GM19035 (cell line): ENCODE data around the gene ACTN1.

ENCODE experiments used
- ATAC-seq: cut with Tn5 transposase; IDR thresholded peaks from one replicate; pipeline ENCODE4 v1.9.1; 2021; ENCODE audit not compliant: unreplicated experiment

ACTN1 gene

DNA sequence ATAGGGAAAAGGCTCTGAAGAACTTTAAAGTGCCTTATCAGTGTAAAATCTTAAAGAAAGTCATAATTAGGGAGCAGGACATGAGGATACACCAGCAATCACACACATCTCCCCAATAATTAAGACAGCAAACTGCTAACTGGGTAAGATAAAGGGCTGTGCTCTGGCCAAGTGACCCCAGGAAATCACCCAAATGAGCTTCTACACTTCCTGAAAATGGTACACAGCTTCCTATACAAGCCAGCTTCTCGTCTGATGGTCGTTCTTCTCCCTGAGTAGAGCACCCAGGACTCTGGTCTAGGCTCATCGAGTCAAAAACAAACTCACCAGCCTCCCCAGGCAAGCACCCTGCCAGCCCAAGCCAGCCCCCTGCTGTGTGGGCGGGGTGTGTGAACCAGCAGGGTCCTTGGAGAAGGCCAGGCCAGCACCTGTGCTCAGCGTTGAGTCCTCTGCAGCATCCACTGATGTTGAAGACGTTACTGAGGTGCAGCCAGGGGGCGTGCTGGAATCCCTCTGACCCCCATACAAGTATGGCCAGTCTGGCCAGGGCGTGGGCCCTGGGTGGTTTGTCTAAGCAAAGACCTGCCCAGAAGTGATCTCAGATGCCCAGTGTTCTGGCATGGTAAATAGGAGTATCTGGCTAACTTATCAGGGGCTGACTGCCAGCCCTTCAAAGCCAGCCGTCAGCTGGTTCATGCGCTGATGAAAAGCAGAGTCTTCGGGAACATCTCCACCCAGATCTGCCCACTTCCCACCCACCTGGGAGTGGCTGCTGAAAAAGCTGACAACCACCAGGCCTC is 41.4 kb downstream of the ACTN1 start:
- no peak for ATAC-seq

DNA sequence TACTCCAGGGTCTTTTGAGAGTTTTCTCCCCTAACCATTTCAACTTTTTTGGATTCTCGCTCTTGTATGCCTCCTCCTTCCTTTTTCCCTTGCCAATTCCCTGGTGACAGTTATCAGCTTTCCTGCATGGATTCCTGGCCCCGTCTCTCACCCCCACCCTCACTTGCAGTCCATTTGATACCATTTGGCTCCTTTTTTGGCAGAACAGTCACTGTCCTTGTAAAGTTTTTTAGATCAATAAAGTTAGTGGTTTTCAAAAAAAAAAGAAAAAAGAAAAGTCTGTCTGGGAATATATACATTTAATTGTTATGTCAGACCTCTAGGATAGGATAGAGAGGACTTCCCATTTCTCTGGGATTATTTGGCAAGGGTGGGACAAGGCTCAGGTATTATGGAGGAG is 42.1 kb downstream of the ACTN1 start:
- ATAC-seq: no peak

DNA sequence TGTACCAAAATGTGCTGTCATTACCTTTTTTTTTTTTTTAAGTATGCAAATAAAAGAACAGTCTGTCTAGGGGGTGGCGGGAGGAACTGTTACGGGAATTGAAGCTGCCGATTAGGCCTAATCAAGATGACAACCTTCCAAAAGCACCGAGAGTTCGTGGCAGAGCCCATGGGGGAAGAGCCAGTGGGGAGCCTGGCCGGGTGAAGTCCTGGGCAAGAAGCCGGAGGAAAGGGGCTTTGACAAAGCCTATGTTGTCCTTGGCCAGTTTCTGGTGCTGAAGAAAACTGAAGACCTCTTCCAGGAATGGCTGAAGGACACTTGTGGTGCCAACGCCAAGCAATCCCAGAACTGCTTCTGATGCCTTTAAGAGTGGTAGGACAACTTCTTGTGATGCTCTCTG is 42.6 kb downstream of the ACTN1 start:
- ATAC-seq: no peak

DNA sequence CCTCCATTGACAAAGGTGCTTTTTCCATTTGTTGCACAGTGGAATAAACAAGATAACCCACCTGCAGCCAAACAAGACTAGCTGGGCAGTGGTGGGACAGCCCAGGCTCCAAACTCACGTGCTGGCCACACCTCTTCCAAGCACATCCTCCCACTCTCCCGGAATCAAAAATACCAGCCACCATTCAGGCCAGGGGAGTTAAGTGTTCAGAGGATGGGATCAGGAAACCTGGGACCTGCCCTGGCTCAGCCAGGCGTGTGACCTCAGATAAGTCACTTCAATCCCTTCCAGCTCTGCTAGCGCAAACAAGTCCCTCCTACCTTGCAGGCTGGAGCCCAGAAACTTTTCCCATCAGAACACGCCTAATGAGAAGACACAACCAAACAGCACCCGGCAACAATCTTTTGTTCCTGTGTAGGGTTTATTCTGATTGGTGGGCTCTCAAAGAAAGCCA is 43.3 kb downstream of the ACTN1 start:
- ATAC-seq: no peak

DNA sequence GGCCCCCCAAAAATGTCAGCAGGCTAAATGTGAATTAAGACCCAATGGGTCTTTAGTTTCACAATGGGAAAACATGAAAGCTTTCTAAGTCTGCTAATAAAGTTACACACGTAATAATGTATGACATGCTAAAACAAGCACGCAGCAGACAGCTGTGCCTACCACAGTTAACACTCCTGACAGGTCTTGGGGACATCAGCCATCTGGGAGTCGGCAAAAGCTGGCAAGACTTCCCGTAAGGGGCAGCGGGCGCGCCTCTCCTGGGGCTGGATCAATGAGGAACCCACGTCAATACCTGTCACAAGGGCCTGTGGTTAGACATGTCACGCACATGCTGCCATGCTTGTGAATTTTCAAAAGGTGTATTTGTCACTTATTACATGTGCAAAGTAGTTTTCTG is 45.0 kb downstream of the ACTN1 start:
- ATAC-seq: no peak

DNA sequence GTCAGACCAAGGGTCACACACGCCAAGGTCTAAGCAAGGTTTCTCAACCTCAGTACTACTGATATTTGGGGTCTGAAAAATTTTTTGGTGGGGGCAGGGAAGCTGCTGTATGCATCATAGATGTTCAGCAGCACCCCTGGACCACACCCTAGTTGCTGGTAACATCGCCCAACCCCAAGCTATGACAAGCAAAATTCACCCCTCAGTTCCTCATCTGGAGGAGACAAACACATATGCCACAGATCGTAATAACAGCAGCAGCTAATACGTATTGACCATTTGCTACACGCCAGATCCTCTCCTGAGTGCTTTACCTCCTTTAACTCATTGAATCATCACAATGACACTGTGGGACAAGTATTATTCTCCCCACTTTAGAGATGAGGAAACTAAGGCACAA is 46.4 kb downstream of the ACTN1 start:
- ATAC-seq: no peak

DNA sequence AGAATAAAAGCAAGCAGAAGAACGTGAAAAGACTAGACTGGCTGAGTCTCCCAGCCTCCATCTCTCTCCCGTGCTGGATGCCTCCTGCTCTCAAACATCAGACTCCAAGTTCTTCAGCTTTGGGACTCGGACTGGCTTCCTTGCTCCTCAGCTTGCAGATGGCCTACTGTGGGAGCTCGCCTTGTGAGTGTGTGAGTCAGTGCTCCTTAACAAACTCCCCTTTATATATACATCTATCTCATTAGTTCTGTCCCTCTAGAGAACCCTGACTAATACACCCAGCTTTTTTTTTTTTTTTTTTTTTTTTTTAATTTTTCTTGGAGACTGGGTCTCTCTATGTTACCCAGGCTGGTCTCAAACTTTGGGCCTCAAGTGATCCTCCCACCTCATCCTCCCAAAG is 46.9 kb downstream of the ACTN1 start:
- ATAC-seq: no peak

DNA sequence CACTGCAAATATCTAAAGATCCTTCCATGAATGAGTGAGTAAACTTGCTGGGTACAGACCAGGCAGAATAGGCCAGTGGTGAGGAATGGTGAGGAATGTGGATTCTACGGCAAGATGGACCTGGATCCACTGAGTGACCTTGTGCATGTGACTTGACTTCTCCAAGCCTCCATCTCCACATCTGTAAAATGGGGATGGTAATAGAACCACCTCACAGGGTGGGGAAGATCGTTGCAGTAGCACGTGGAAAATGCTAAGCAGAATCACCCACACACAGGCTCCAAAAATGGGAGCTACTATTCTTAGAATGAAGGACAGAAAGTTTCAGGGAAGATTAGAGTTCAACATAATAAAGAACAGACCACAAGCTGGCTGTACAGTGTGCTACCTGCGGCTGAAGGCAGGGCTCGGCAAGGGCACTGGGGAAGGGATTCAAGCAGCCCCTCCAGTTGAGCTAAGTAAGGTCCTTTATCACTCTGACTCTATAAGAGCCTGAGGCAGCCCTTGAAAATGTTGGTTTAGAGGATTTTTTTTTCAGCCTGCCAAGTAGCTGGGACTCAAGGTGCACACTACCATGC is 47.5 kb downstream of the ACTN1 start:
- ATAC-seq: no peak

DNA sequence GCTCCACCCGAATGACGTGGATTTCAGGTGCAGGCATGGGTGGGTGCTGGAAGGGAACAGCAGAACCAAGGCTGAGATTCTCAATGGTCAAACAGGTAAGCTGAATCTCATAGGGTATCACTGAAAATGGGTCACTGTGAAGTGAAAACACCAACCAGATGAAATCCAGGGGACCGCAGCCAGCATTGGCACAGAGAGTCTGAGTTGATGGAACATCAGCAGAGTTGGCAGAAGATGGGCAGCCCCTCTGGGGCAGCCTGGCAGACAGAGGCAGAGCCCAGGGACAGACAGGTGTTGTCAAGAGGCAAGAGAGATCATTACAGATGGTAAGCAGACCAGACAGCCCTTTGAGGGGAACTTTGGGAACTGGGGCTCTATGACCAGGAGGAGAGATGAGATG is 48.0 kb downstream of the ACTN1 start:
- no peak for ATAC-seq

DNA sequence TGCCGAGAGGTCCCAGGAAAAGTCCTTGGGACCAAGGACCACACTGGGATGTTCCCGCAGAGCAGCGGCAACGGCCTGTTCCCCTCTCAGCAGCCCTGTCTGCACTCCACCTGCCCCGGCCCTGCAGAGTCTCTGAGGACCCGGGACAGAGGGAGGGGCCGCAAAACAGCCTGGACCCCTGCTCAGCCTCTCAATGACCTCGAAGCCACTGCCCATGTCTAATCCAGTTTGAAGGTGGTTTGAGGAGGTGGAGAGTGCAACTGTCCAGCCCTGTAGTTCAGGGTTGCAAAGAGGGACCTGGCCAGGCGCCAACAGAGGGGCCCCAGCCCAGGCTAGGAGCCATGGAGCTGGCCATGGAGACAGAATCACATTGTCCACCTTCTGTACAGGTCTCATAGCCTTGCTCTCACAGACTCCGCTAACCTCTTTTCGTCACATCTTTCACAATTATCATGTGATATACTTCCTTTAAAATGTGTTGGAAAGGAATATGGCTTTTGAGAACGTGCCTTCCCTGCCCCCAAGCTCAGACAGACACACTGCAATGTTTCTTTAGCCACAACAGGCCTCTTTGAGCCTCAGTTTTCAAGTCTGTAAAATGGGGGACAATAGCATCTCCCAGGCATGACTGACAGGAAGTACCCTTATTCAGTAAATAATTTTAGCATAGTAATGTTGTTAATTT is 49.3 kb downstream of the ACTN1 start:
- ATAC-seq: no peak

DNA sequence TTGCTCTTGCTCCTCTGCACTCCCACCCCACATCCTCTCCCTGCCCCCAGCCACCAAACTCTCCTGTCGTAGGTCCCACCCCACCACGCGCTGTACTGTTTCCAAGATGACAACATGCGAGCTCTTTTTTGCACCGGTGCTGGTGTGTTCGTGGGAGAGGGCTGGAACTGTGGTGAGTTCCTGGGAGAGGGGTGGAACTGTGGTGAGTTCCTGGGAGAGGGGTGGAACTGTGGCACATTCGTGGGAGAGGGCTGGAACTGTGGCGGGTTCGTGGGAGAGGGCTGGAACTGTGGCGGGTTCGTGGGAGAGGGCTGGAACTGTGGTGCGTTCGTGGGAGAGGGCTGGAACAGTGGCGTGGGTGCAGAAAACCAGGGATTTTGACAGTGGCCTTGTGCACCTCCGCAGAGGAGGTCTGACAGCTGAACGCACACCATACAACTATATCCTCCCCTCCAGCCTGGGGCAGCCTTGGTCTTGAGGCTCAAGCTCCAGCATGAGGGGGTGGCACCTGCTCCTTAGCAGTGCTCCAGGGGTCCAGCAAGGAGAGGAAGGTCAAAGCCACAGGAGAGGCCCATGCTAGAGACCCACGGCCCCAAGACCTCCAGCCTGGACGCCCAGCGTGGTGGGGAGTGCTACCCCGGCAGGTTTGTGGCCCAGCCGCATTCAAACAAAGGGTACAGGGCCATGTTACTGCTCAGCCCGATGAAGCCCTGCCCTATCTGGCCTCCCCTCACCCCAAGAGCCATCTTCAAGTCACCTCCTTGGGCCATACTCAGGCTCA is 50.1 kb downstream of the ACTN1 start:
- ATAC-seq: no peak

DNA sequence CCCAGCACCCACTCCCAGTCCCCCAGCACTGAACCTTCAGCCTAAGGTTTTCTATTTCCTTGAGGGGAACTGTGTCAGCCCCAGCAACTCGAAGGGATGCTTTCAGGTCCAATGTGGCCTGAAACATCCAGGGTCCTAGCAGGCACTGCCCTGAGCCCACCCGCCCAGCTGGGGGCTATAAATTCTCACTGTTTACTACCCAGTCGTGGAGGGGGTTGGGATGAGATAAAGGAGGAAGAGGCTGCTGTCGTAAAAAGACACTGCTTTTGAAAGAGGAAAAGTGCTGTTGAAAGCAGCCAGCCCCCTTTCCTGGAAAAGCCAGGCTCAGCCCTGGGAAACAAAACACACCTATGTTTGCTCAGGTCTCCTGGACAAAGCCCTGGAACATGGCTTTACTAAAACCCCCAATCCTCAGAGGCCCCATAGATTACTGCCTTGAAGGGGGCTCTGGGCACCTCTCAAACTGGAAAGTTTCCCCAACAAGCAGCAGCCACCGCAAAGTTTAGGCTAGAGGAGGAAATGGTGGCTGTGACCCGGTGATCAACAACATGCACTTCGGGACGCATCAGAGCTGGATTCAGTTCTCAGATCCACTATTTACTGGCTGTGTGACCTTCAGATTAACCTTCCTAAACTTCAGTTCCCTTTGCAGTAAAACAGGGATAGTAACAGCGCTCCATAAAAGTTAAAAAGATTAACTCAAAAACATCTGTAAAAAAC is 51.0 kb downstream of the ACTN1 start:
- ATAC-seq: no peak

DNA sequence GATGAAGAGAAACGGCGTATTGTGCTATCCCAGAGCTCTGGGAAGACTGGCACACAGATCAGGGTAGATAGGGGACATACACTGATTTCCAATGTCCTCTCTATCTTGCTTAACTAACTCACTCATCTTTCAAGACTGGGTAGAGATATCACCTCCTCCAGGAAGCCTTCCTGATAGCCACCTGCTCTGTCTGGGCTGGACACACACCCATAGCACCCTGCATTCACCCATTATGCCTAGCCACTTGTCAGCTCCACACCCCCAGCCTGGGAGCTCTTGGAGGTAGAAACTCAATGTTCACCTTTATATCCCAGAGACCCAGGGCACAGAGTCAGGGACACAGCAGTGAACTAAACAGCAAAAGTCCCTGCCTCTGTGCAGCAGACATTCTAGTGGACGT is 52.0 kb downstream of the ACTN1 start:
- no peak for ATAC-seq

DNA sequence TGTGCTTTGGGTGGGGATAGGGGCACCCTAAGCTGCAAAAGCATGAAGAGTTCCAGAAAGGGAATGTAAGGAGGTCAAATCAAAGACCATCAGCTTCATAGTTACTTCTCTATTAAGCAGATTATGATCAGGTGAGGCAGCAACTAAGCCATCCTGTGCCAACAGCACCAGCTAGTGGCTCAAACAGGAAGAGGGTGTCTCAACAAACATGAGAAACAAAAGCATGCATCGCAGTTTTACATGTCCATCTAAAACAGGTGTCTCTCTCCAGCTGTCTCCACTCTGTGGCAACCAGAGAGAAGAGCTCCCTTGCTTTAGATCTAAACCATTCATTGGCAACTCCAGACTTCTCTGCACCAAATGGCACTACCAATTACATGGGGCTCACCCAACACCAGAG is 52.9 kb downstream of the ACTN1 start:
- ATAC-seq: no peak

DNA sequence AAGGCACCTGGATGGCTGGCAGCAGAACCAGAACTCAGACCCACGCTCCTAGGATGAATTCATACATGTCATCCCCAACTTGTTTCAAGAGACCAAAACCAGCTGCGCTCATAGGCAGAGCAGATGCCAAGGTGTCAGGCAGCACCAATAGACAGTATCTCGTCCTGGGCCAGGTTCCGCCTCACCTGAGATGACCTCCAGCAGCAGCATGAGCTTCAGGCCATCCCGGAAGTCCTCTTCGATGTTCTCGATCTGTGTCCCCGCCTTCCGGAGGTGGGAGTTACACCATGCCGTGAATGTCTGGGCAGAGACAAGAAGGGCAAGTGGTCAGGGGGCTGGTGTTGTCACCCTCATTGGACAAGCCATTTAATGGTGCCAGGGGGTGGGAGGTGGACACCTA is 53.7 kb downstream of the ACTN1 start:
- no peak for ATAC-seq

DNA sequence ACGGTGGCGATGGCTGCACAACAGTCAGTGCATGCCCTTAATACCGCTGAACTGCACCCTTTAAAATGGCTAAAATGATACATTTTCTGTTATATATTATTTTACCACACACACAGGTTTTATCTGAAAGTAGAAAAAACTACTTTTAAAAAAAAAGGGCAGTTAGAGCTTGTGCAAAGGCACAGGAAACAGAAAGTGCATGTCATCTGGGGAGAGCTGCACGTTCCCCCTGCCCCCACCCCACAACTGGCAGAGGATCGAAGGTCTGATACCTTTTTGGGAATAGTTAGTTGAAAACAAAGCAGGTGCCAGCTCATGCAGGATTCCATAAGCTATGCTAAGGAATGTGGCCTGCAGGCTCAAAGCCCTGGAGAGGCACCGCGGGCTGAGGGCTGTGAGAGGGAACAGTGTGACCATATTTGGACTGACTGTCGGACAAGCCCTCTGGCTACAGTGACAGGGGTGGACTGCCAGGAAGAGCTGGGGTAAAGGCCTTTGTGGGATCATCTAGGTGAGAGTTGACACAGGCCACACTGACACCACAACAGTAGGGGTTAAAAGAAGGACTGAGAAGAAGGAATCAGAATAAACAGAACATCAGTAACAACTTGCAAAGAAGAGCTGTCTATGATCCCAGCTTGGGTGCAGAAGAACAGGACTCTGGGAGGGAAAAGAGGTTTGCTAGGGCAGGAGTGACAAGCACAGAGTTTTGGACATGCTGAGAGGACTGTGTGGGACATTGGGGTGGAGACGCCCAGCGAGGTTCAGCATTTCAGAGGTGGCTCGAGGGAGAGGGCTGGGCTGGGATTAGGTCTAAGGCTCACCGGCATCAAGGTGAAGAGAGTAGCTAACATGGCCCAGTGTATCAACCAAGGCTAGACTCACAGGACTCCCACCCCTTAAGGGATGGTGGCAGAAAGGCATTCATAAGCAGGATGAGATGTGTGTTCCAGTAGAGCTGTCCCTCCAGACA is 54.6 kb downstream of the ACTN1 start:
- no peak for ATAC-seq

DNA sequence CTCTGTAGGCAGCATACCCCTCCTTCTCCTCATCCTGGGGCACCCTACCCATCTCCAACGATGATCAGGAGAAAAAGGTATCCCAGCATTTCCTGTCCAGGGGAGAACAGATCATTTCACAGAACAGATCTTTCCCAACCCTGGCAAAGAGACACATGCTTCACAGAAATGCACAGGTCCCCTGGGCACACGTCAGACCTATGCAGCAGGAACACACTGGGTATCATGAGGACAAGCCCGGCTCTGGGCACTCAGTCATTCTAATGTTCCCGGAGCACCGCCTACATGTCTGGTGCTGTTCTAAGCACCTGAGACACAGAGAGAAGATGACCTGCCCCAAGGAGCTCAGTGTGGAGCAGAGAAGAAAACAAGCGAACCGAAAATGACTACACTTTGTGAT is 56.2 kb downstream of the ACTN1 start:
- ATAC-seq: no peak

DNA sequence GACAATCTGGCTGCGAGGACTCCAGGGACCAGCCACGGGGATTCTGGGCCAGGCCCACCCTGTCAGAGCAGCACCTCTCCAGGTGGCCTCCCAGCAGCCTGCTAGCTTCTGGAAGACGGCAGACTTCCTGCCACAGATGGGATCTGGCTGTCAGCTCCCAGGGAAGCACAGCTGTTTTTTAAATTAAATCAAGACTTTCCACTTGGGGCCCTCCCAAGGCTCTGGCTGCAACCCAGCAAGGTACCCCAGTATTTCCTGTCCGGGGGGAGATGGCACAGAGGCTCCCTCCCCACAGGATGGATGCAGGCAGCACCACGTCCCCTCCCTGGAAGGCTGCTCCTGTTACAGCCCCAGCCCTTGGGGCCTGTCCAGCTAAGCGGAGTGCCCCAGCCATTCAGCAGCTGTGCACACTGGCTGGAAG is 56.9 kb downstream of the ACTN1 start:
- no peak for ATAC-seq

DNA sequence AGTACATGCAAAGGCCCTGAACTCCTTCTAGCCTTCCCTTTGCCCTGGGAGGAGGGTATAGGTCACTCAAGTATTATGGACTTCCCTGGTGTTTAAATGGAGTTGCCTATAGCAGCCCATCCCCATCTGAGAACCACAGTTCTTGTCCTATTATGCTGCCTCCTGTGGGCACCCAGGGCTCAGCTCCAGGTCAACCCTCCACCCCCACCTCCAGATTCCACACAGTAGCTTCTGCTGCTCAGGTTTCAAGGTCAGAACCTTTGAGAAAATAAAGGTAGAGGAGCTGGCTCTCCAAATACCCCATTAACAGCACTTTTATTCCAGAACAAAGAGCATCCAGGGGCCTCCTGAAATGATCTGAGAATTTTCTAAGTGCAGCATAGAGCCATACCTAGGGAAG is 57.4 kb downstream of the ACTN1 start:
- no peak for ATAC-seq

DNA sequence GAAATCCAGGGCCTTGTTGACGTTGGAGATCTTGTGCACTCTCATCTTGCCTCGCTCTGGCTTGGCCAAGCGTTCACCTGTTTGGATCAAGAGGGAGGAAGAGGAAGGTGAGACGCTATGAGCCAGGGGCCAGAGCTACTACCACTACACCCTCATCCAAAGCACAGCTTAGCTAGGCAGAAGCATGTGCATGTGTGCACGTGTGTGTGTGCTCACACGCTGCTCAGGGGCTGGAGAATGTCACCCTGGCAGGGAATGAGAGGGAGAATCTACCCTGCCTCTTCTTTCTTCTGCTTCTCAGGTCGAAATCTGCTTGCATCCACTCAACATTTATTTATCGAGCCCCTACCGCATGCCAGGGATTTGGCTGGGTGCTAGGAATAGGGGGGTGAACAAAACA is 58.1 kb downstream of the ACTN1 start:
- ATAC-seq: no peak
